CD1c-positive myeloid dendritic cell (primary cell): ENCODE measurements around the gene EMC10.

Experiments
- DNase-seq: peaks from one replicate; pipeline ENCODE4 v3.0.0-alpha.2; 2016; ENCODE audit errors: extremely low spot score

EMC10 gene

DNA sequence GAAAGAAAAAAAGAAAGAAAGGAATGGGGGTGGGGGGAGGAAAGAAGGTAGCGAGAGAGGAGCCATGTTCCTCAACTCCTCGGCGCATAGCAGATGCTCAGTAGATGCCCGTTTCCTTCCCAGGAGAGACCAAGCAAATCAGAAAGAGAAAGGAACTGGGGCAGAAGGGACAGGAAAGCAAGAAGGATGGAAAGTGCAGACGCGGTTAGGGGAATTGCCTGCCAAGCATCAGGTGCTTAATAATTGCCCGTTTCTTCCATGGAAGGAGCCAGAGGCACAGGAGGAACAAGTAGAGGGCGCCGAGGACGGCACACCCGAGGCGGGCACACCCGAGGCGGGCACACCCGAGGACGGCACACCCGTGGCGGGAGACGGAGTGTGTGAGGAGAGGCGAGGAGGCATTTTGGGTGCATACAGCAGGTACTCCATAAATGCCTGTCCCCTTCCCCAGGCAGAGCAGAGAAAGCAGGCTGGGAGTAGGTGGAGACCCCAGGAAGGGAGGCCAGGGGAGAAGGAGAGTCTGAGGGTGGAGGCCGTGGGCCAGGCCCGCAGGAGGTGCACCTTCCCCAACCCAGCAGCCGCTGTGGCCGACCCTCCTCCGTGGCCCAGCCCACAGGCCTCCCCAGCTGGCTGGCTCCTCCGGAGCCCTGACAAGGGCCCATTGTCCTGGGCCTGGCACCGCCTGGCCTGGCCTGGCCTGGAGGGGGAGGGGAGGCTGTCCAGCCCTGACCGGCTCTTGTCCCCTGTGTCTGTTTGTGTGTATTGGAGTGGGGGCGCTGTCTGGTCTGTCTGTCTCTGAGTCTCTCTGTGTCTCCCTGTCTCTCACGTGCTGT lies 20.1 kb downstream of the EMC10 start:
- no peak for DNase-seq

DNA sequence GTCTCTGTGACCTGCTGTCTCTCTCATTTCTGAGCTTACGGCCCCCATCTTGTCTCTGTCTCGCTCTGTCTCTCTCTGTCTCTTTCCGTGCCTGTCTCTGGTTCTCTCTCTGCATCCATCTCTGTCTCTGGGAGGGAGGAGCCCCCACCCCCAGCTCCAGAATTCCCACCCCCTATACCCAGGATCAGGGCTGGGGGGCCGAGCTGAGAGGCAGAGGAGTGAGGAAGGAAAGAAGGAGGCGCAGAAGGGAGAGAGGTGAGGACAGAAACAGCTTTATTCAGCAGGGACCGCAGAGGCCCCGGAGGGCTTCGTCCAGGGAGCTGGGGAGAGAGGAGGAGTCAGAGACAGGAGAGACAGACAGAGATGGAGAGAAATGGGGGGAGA lies 20.7 kb downstream of the EMC10 start:
- DNase-seq: no peak

DNA sequence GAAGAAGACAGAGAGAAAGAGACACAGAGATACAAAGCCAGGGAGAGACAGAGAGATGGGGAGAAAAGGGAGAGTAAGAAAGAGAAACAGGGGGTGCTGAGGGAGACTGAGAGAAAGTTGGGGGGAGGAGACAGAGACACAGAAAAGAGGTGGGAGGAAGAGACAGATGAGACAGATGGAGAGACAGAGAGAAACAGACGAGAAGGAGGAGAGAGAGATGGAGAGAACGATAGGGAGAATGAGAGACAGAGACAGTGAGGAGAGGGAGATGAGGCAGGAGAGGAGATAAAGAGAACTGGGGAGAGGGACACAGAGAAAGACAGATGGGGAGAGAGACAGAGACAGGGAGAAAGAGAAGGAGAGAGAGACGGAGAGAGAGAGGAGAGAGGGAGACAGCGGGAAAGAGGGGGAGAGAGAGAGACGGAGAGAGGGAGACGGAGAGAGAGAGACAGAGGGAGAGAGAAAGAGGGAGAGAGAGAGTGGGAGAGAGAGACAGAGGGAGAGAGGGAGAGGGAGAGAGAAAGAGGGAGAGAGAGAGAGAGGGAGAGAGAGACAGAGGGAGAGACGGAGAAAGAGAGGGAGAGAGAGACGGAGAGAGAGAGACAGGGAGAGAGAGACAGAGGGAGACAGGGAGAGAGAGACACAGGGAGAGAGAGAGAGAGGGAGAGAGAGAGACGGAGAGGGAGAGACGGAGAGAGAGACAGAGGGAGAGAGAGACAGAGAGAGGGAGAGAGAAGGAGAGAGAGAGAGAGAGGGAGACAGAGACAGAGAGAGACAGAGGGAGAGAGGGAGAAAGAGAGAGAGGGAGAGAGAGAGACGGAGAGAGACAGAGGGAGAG lies 22.1 kb downstream of the EMC10 start:
- DNase-seq: no peak

DNA sequence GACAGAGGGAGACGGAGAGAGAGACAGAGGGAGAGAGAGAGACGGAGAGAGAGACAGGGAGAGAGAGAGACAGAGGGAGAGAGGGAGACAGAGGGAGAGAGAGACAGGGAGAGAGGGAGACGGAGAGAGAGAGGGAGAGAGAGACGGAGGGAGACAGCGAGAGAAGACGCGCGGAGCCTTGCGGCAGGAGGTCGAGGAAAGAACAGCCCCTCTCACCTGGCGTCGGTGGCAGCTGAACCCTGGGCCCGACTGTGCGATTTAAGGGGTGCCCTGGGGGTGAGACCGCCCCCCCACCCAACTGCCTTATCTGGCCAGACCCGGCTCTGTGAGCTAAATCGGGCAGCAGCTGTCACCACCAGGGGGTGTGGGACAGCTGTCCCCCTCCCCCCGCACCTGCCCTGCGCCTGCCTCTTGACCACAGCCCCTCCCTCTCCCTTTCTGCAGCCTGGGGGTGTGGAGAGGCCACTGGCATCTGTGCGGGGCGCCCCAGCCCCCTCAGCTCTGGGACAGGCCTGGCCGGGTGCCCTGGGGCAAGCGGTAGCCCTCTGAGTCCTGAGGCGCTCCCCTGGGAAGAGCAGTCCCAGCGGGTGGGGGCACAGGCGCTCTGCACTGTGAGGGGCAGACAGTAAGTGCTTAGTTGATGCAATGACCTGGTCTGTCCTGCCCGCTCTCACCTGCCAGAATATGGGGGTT lies 23.9 kb downstream of the EMC10 start:
- no peak for DNase-seq

DNA sequence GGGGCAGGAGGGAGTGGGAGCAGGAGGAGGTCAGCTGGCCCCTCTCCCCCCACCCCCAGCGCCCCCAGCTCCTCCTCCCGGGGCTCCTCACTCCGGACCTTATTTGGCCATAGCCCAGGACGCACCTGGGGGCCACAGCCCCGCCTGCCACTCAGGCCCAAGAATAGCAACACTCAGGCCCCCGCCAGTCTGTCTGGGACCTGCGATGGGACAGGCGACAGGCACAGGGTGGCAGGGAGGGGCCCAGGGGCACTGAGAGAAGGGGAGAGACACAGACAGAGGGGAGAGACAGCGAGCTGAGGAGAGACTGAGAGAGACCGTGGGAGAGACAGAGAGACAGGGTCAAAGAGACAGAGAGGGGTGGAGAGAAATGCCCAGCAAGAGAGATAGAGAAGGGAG lies 24.4 kb downstream of the EMC10 start:
- DNase-seq: no peak

DNA sequence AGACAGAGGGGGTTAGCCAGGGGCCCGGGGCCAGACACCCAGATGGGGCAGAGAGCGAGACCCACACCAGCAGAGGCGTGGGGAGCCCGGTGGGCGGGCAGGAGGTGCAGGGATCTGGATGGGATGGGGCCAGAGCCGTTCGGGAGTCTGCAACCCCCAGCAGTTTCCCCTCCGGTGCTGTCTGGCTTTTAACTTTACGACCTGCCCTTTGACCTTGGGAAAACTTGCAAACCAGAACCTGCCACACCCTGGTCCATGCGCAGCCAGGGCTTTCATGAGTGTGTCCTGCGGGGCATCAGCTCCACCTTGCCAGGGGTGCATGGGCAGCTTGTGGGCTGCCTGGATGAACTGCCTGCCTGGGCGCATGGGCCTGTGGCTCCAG lies 24.9 kb downstream of the EMC10 start:
- no peak for DNase-seq

DNA sequence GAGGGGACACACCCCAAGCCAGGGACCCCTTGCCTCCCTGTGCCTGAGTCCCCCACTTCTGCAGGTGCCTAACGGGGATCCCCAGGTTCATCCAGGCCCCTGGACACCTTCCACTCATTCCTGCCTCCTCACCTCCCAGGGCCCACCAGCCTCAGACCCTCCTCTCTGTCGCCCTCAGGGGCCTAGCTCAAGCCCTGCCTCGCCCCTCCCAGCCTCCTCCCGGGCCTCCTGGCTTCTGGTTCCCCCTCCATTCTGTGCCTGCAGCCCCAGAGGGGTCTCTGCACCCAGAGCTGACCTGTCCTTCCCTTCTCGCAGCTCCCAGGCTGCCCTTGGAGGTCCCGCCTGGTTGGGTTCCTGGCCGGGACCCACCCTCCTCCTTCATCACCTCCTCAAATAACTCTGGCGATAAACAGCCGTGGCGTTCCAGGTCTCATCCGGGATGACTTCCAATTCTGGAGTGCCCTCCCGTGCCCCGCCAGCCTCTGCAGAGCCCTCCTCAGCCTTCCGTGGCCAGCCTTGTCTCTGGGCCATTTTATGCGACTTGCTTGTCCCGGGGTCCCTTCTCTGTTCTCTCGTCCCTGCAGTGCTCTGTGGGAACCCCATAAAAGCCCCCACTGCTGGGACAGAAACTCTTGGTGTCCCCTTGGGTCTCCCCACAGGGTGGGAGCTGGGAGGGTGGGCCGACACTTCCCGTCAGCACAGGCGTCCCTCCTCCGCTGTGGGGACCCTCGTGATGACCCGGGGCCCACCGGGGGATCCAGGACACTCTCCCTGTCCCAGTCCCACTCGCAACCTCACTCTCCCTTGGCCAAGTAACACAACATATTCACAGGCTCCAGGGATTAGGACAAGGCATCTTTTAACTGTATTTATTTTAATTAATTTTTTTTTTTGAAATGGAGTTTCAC lies 25.5 kb downstream of the EMC10 start:
- DNase-seq: no peak

DNA sequence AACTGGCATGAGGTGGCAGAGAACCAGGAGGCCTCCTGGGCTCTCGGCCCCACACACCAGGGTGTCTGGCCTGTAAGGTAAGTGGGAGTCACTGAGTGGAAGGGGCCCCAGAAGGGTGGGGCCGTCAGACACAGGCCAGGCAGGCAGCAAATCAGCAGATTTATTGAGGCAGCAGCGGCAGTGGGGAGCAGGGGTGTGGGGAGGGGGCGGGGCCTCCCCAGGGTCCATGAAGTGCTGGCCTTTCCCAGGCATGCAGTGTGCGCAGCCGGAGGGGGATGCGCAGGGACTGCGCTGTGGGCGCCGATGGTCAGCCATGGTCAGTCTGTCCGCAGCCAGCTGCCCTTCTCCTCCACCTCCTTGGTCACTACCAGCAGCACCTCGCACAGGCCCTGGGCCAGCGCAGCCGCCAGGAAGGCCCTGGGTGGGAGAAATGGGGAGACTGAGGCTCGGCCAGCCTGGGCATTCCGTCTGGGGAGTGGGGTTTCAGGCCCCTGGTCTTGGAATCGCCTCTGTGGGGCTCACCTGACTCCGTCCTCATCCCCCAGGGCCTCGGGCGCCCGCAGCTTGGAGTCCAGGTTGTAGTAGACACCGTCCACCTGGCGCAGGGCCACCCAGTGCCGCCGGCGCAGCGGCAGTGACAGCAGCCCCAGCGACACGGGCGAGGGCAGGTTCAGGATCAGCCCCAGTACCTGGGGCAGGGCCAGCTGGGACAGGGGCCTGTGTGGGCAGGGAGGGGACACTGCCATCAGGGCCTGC lies 29.7 kb downstream of the EMC10 start:
- no peak for DNase-seq

DNA sequence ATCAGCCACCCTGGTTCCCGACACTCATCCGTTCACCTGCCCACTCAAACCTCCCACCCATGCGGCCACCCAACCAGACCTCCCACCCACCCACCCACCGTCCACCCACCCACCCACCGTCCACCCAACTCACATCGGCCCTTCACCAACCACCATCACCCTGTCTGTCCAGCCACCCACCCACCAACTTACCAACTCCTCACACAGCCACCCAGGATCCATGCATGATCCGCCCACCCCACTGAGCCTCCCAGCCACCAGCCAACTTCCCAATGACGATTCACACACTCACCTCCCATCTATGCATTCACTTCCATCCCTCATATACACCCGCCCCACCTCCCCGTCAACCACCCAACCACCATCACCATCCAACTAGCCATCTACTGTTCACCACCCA lies 30.4 kb downstream of the EMC10 start:
- DNase-seq: no peak

DNA sequence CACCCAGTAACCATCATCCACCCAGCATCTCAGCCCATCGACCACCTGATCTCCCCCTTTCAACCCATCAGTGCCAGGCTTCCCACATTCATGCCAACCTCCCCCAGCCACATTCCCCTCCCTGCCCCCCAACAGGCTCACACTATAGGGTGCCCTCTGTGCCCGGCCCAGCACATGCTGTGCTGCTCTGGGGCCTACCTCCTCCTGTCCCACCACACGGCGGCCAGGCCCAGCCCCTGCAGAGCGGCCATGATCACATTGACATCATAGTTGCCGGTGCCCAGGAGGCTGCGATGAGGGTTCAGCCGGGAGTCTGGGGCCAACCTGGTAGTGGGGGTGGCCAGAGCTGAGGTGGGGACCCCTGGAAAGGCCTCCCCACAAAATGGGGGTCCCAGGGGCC lies 31.1 kb downstream of the EMC10 start:
- DNase-seq: no peak

DNA sequence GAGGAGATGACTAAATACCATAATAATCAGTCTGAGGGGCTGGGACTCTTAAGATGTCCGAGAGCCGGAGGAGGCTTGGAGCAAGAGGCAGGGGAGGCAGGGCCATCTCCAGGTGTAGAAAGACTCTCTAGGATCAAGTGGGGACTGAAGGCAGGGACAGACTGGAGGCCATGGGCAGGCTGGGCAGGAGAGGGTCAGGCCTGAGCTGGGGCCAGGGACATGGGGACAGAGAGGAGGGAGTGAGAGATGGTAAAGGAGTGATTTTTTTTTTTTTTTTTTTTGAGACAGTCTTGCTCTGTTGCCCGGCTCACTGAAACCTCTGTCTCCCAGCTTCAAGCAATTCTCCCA lies 32.5 kb downstream of the EMC10 start:
- no peak for DNase-seq

DNA sequence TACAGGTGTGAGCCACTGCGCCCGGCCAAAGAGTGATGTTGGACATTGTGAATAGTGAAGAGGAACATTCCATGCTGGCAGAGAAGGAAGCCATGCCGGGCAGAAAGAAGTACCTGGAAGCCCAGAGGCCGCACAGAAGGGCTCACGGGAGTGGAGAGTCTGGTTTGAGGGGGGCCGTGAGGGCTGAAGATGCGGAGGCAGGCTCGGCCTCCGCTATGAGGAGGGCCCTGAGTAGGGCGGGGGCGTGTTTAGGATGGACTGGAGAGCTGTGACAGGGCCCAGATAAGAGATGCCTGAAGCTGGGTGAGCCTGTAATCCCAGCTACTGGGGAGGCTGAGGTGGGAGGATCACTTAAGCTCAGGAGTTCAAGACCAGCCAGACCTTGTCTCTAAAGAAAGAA lies 33.1 kb downstream of the EMC10 start:
- no peak for DNase-seq

DNA sequence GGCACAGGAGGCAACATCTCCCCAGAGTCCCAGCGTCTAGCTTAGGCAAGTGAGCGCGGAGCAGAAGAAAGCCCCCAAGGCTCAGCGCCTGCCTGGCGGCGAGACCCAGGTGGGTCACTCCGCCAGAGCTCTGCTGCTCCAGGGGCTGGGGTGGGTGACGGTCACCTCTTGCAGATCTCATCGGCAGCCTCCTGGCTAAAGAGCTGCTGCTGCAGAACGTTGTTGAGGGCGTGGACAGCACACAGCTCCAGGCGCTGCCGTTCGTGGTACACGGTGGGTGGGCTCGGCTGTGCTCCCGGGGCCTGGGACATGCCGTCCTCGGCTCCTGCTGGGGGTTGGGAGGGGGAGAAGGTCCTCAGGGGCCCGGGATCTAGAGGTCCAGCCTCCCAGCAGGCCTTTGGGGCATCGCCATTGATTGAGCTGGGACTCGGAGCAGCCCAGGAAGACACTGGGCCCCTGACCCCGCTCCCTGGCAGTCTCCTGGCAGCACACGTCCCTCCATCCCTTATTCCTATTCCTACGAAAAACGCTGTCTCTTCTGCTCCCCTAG lies 33.9 kb downstream of the EMC10 start:
- DNase-seq: no peak

DNA sequence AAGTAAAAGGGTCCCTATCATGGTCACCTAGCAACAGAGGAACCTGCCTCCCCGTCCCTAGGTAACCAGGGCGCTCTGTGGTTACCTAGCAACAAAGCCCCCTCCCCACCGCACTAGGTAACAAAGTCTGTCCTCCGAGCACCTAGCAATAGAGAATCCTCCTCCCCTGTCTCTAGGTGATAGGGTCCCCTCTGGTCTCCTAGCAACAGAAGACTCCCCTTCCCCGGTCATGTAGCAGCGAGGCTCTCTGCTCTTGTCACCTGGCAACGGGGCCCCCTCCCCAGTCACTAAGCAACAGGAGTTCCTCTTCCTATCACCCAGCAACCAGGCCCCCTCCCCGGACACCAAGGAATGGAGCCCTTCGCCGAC lies 34.4 kb downstream of the EMC10 start:
- DNase-seq: no peak

DNA sequence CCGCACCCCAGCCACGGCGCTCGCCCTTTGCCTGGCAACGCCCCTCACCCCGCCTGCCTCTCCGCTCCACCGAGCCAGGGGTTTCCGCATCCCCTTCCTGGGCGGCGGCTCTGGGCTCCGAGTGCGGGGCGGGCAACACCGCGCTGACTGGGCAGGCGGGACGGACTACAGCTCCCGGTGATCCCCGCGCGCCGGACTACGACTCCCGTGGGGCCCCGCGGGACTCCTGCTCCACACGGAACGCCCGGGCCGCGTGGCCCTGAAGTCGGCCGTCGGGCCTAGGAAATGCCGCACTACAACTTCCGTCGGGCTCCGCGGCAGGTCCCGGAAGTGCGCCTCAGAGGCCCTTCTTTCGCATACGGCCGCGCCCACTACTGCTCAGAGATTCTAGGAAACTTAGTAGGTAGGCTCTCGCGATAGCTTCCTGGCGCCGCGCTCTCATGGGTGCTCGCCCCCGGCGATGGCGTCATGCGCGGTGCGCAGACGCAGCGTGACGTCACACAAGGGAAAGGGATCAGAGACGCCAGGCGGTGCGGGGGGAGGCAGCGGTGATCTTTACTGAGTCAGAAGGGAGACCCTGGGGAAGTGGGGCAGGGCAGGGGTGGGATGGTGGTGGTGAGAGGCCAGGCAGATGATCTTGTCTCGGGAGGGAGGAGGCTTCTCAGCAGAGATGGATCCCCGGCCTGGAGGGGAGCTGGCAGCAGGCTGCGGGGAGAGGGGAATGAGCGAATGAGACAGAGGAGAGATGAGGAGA lies 34.9 kb downstream of the EMC10 start, which contains the start of gene JOSD2:
Gene JOSD2, minus strand, starts transcription at position 123 of the 754 bp plus-strand sequence. CDS start 760 bp downstream, outside the sequence.
- DNase-seq: peak; percentile 99

DNA sequence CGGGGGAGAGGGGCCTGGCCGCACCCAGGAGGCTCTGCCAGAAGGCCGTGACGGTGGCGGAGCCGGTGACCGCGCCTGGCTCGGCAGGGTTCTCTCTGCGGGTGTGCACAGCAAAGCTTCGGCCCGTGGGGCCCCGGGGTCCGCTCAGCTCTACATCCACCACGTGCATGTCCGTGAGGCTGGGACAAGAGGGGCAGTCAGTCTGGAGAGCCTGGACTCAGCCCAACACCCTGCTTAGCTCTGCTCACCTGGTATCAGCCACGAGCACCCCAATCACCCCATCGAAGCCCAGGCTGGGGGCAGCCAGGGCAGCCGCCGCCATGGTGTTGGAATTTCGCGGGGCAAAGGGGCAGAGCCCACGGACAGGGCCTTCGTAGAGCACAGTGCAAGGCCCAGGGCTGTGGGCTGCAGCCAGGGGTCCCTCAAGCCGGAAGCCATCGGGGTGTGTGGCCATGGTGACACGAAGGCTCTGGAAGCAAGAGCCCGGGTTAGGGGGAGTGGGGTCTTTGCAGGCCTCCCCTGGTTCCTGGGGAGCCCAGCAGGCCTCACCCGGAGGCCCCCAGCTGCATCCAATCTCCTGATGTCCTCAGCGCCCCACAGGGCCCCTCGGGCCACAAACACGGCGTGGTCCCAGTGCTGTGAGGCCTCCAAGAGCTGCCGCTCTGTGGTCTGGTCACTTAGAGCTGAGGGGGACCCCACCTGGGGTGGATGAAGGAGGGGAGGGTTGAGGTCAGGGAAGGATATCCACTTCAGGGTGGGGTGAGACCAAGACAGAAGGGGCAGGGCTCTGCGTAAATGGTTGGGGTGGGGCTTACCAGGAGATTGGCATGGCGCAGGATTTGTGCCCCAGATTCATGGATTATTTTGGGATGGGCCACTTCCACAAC lies 36.0 kb downstream of the EMC10 start:
- no peak for DNase-seq

DNA sequence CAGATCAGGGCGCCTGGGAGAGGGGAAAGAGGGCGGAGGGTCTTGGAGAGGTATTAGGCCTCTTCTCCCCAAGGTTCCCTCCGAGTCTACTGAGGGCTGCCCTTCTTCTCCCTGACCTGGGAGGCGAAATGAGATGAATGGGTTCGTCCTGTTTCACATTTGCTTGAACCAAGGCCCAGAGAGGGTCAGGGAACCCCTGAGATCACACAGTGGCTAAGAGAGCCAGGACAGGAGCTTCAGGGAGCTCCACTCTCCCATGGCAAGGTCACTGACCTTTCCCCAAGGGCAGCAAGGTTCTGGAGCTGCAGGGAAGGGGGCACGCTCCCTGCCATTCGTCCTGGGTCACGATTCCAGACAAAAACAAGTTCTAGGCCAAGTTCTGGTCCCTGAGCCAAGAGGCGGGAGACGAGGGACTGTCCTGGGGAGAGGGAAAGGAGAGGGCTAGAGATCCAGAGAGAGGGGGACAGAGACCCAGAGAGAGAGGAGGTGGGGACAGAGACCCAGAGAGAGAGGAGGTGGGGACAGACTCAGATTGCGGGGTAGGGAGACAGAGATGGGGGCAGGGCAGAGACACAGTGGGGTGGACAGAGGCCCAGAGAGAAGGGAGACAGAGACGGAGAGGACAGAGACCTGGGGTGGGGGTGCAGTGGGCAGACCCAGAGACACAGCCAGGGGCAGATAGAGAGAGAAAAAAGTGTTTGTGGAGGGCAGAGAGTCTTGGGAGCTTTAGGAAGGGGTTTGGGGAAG lies 36.9 kb downstream of the EMC10 start:
- DNase-seq: no peak

DNA sequence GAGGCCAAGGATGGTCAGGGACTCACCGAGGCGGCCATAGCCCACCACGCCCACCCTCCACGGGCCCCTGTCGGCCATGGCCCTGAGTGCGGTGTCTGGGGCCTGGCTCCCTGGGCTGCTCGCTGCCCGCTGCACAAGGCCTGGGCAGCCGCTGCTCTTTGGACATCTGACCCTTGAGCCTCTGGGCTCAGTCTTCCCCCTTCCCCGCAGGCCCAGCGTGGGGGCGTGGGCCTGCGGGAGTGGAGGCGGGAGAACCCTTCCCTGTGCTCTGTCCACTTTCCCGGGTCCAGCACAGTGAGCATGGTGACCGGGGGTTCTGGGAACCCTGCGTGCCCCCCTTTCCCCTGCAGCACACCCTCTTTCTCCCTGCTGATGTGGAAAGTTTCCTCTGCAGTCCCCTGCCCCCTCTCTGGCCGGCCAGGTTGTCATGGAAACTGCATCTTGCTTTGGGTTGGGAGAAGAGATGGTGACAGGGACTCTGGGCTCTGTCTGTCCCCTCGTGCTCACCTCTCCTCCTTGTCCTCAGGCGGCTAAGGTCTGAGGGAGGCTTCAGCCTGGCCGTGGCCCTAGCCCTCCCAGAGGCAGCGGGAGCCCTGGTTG lies 37.5 kb downstream of the EMC10 start, which contains the start of gene ASPDH:
Gene ASPDH, minus strand, starts transcription at position 168 of the 600 bp plus-strand sequence. Its CDS starts 90 bp downstream, at position 78.
- no peak for DNase-seq
